Fibroblast of mammary gland (primary cell): ENCODE results near the gene DESI2.
"Not testable (repeated sequence)": the region's sequence is repeated elsewhere in the genome, so short reads cannot be mapped to it uniquely, and the experiment has no call there.

Source experiments
- DNase-seq: peaks from one replicate; pipeline ENCODE4 v3.0.0-alpha.2; 2010; ENCODE audit warnings: low read depth
- H3K4me3 ChIP-seq: 2 replicates; pipeline ENCODE4 v1.5.1; 2011; ENCODE audit warnings: low read depth, mild to moderate bottlenecking, low read length, moderate library complexity; ENCODE audit not compliant: control insufficient read depth
- CTCF ChIP-seq: conservative IDR thresholded peaks from 2 replicates; pipeline ENCODE4 v1.5.1; 2011; ENCODE audit warnings: low read depth, low read length, inconsistent platforms; ENCODE audit not compliant: control insufficient read depth, insufficient read depth

DESI2 gene

GRCh38 chr1:244662599-244662998, 9.7 kb downstream of the DESI2 start:
- TF ChIP-seq CTCF: no peak
- no peak overlapping the region for H3K4me3 ChIP-seq
- DNase-seq: no peak

- no peak for DNase-seq
- no peak overlapping the region for H3K4me3 ChIP-seq
- no peak for TF ChIP-seq CTCF
Observed at GRCh38 chr1:244664353-244664752, 11.4 kb downstream of the DESI2 start.

- no peak overlapping the region for H3K4me3 ChIP-seq
- DNase-seq: peak; percentile 67
- TF ChIP-seq CTCF: no peak
Observed at GRCh38 chr1:244665771-244666217, 12.9 kb downstream of the DESI2 start.

GRCh38 chr1:244666672-244667418, 13.9 kb downstream of the DESI2 start:
- not testable (repeated sequence) for H3K4me3 ChIP-seq, DNase-seq

- no peak for TF ChIP-seq CTCF
- no peak overlapping the region for H3K4me3 ChIP-seq
- DNase-seq: no peak
Observed at GRCh38 chr1:244667797-244668196, 14.9 kb downstream of the DESI2 start.

- no peak for TF ChIP-seq CTCF
- DNase-seq: peak; percentile 58
- H3K4me3 ChIP-seq: no peak overlapping the region
Observed at GRCh38 chr1:244672946-244673682, 20.2 kb downstream of the DESI2 start.

- H3K4me3 ChIP-seq: no peak overlapping the region
- TF ChIP-seq CTCF: no peak
- DNase-seq: peak; percentile 10
Observed at GRCh38 chr1:244674446-244674845, 21.5 kb downstream of the DESI2 start.
